Measurements from ENCODE around the gene EYS.

EYS gene

DNA sequence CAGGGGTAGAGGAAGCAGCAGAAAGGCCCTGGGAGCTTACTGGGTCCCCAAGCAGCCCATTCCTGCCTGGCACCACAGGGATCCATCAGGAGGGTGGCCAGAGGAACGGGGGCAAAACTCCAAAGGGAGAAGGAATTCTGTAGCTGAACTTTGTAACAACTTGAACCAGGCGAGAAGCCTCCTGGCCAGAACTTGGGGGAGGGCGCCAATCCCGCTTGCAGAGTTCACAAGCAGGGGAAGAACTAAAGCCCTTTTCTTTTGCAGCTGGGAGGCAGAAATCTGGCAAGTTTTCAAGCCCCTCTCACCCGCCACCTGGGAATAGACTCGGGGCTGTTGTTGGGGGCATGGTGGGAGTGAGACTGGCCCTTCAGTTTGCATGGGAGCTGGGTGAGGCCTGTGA is 1882.3 kb downstream of the EYS start:
- Histone ChIP-seq H3K27ac (ENCODE audit: poor library complexity, severe bottlenecking) (no peak overlapping the region), H3K4me3 (ENCODE audit: severe bottlenecking) (no peak overlapping the region), H3K27me3 (ENCODE audit: insufficient read depth, poor library complexity, severe bottlenecking) (no peaks in the 10 kb centered on the region), H3K9me3 (ENCODE audit: severe bottlenecking) (no peaks in the 10 kb centered on the region), H3K36me3 (ENCODE audit: low read depth) (no peaks in the 10 kb centered on the region), H3K4me1 (ENCODE audit: insufficient read depth, poor library complexity, severe bottlenecking) (no peaks in the 10 kb centered on the region)
- TF ChIP-seq, protein P1, sequence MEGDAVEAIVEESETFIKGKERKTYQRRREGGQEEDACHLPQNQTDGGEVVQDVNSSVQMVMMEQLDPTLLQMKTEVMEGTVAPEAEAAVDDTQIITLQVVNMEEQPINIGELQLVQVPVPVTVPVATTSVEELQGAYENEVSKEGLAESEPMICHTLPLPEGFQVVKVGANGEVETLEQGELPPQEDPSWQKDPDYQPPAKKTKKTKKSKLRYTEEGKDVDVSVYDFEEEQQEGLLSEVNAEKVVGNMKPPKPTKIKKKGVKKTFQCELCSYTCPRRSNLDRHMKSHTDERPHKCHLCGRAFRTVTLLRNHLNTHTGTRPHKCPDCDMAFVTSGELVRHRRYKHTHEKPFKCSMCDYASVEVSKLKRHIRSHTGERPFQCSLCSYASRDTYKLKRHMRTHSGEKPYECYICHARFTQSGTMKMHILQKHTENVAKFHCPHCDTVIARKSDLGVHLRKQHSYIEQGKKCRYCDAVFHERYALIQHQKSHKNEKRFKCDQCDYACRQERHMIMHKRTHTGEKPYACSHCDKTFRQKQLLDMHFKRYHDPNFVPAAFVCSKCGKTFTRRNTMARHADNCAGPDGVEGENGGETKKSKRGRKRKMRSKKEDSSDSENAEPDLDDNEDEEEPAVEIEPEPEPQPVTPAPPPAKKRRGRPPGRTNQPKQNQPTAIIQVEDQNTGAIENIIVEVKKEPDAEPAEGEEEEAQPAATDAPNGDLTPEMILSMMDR (IDR thresholded peaks at IDR 0.05; ENCODE audit: poor library complexity, severe bottlenecking) = no peak
- ATAC-seq (ENCODE audit: low read depth) (no peak), DNase-seq (ENCODE audit: low spot score) (no peak)

DNA sequence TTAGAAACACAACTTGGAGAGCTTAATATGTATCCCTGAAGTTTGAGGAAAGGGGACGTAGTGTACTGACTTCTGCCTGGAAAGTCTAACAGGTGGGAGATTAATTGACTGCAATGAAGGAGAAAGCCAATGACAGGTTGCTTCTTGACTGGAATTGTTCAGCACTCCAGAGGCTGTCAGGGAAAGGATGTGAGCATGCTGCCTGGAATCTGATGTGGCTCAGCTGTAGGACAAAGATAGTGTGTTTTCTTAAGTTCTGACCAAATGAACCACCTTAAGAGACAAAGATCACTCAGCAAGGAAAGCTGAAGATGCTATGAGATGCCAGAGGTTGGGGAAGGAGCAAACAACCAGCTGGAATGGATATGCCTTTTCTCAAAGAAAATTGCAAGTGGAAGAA is 1885.6 kb downstream of the EYS start:
- Histone ChIP-seq H3K27me3 (ENCODE audit: insufficient read depth, poor library complexity, severe bottlenecking) (no peaks in the 10 kb centered on the region), H3K4me3 (ENCODE audit: severe bottlenecking) (no peak overlapping the region), H3K9me3 (ENCODE audit: severe bottlenecking) (no peaks in the 10 kb centered on the region), H3K27ac (ENCODE audit: poor library complexity, severe bottlenecking) (no peak overlapping the region), H3K36me3 (ENCODE audit: low read depth) (no peaks in the 10 kb centered on the region), H3K4me1 (ENCODE audit: insufficient read depth, poor library complexity, severe bottlenecking) (no peaks in the 10 kb centered on the region)
- TF ChIP-seq, protein P1 (IDR thresholded peaks at IDR 0.05; ENCODE audit: poor library complexity, severe bottlenecking) = no peak
- DNase-seq (ENCODE audit: low spot score) (no peak), ATAC-seq (ENCODE audit: low read depth) (peak; percentile 46; the same call in 2 of the 3 replicates)

DNA sequence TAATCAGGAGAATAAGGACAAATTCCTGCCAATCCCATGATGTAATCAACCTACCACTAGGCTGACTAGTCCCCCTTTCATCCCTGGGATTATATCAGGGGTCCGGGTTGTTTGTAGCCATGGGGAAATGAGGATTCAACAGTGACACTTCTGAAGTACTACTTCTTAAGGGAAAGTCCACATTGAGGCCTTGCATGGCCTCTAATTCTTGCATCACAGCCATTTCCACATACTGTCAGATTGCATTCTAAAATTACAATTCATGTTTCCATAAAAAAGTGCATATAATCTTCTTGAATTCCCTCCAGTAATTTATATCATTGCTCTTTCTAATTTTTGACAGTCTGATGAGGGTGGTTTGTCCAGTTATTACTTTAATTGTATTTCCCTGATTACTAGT is 1887.2 kb downstream of the EYS start:
- H3K27ac ChIP-seq (ENCODE audit: poor library complexity, severe bottlenecking) = no peak overlapping the region
- H3K9me3 ChIP-seq (ENCODE audit: severe bottlenecking) = no peaks in the 10 kb centered on the region
- no peak for ATAC-seq (ENCODE audit: low read depth)
- TF ChIP-seq, protein P1 (IDR thresholded peaks at IDR 0.05; ENCODE audit: poor library complexity, severe bottlenecking) = no peak
- H3K36me3 ChIP-seq (ENCODE audit: low read depth) = no peaks in the 10 kb centered on the region
- H3K27me3 ChIP-seq (ENCODE audit: insufficient read depth, poor library complexity, severe bottlenecking) = no peaks in the 10 kb centered on the region
- DNase-seq (ENCODE audit: low spot score) = no peak
- H3K4me3 ChIP-seq (ENCODE audit: severe bottlenecking) = no peak overlapping the region
- no peaks in the 10 kb centered on the region for H3K4me1 ChIP-seq (ENCODE audit: insufficient read depth, poor library complexity, severe bottlenecking)

DNA sequence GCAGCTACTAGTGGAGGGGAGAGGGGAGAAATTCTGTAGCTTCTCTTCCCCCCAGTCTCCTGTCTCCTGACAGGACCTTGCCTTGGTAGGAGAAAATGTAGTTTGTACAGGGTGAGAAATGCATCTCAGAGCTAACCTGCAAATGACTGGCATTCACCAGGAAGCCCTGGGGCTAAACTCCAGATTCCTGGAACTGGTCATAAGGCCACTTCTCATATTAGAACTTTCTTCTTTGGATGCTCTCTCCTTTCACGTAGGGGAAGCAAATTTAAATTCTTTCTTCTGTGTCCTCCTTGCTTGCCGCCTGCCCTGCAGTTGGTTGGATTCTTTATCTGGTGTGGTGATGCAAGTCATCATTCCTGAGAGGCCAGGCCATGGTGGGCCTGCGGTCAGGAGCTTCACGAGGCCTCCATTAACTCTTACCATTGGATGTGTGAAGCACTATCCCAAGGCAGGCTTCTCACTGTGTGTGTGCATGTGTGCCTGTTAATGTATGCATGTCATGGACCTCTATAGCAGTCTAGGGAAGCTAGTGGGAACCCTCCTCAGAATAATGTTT is 1889.5 kb downstream of the EYS start:
- Histone ChIP-seq H3K4me1 (ENCODE audit: insufficient read depth, poor library complexity, severe bottlenecking) (no peaks in the 10 kb centered on the region), H3K9me3 (ENCODE audit: severe bottlenecking) (no peaks in the 10 kb centered on the region), H3K27ac (ENCODE audit: poor library complexity, severe bottlenecking) (no peak overlapping the region), H3K36me3 (ENCODE audit: low read depth) (no peaks in the 10 kb centered on the region), H3K4me3 (ENCODE audit: severe bottlenecking) (no peak overlapping the region), H3K27me3 (ENCODE audit: insufficient read depth, poor library complexity, severe bottlenecking) (no peaks in the 10 kb centered on the region)
- TF ChIP-seq, protein P1 (IDR thresholded peaks at IDR 0.05; ENCODE audit: poor library complexity, severe bottlenecking) = no peak
- no peak for DNase-seq (ENCODE audit: low spot score)
- ATAC-seq (ENCODE audit: low read depth) = no peak

DNA sequence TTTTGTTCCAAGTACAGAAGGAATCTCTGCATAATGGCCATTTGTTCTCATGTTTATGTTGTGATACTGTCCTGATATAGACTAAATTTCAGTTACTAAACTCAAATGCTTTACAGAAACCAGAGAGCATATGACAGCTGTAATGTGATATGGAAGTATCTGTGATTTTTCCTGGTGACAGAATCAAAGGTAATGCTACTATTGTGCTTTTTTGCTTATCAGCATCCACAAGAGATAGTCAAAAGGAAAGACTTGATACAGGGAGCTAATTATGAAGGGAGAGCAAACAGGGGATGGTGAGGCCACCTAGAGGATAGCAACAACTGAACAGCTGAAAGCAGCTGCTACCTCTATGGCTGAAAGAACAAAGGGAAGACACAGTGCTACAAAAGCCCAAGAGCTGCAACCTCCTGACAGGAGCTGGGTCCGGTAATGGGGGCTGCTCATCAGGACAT is 1890.0 kb downstream of the EYS start:
- H3K27ac ChIP-seq (ENCODE audit: poor library complexity, severe bottlenecking) = no peak overlapping the region
- no peaks in the 10 kb centered on the region for H3K9me3 ChIP-seq (ENCODE audit: severe bottlenecking)
- no peak for DNase-seq (ENCODE audit: low spot score)
- TF ChIP-seq, protein P1 (IDR thresholded peaks at IDR 0.05; ENCODE audit: poor library complexity, severe bottlenecking) = no peak
- no peaks in the 10 kb centered on the region for H3K4me1 ChIP-seq (ENCODE audit: insufficient read depth, poor library complexity, severe bottlenecking)
- H3K36me3 ChIP-seq (ENCODE audit: low read depth) = no peaks in the 10 kb centered on the region
- H3K4me3 ChIP-seq (ENCODE audit: severe bottlenecking) = no peak overlapping the region
- no peaks in the 10 kb centered on the region for H3K27me3 ChIP-seq (ENCODE audit: insufficient read depth, poor library complexity, severe bottlenecking)
- ATAC-seq (ENCODE audit: low read depth) = peak; percentile 64; the same call in 2 of the 3 replicates

Data from RWPE2 (cell line).